Glutamatergic neuron (in vitro differentiated cells): ENCODE data around the gene CLIP3. TPM values are rescaled to one million over a fixed set of nuclear protein-coding genes. Genes with fewer than 3 reads are reported as not detected.
A peak's percentile ranks its signal among the peaks of the same experiment; 100 is the strongest.

ENCODE experiments used
- DNase-seq: peaks from one replicate; pipeline ENCODE4 v3.0.0; 2022
- H3K27ac Mint-ChIP-seq: one replicate; pipeline ENCODE4 v1.8.0; 2020; ENCODE audit warnings: mild to moderate bottlenecking, mixed read lengths, inconsistent platforms; ENCODE audit not compliant: unreplicated experiment
- H3K27me3 Mint-ChIP-seq: one replicate; pipeline ENCODE4 v1.8.0; 2020; ENCODE audit warnings: mild to moderate bottlenecking, moderate library complexity, mixed read lengths, inconsistent platforms; ENCODE audit not compliant: unreplicated experiment
- H3K36me3 Mint-ChIP-seq: one replicate; pipeline ENCODE4 v1.8.0; 2020; ENCODE audit warnings: mild to moderate bottlenecking, mixed read lengths, inconsistent platforms; ENCODE audit not compliant: unreplicated experiment
- H3K4me1 Mint-ChIP-seq: one replicate; pipeline ENCODE4 v1.8.0; 2020; ENCODE audit warnings: mild to moderate bottlenecking, low read depth, mixed read lengths, inconsistent platforms; ENCODE audit not compliant: unreplicated experiment
- H3K4me3 Mint-ChIP-seq: one replicate; pipeline ENCODE4 v1.8.0; 2020; ENCODE audit warnings: mild to moderate bottlenecking, mixed read lengths, inconsistent platforms; ENCODE audit not compliant: unreplicated experiment
- H3K9me3 Mint-ChIP-seq: one replicate; pipeline ENCODE4 v1.8.0; 2020; ENCODE audit warnings: mild to moderate bottlenecking, moderate library complexity, mixed read lengths, inconsistent platforms; ENCODE audit not compliant: unreplicated experiment
- total RNA-seq: library from RNA; stranded (reverse); fragmentation: NEBNext Ultra II Directional; extraction: Animal tissue kit (Norgen Biotek cat#: 25700); gene quantifications from one replicate; pipeline ENCODE4 v1.2.1, GENCODE V29; 2021; ENCODE audit not compliant: unreplicated experiment
- TF ChIP-seq, protein P1 (sequence below): fragments of 200-600 bp; sonication (generic); IDR thresholded peaks from one replicate; pipeline ENCODE4 v1.5.0; 2021; ENCODE audit not compliant: partially characterized antibody, unreplicated experiment

Gene CLIP3
- total RNA-seq, 1 donor from 2014 or later, result 146 TPM

- TF ChIP-seq, protein P1, sequence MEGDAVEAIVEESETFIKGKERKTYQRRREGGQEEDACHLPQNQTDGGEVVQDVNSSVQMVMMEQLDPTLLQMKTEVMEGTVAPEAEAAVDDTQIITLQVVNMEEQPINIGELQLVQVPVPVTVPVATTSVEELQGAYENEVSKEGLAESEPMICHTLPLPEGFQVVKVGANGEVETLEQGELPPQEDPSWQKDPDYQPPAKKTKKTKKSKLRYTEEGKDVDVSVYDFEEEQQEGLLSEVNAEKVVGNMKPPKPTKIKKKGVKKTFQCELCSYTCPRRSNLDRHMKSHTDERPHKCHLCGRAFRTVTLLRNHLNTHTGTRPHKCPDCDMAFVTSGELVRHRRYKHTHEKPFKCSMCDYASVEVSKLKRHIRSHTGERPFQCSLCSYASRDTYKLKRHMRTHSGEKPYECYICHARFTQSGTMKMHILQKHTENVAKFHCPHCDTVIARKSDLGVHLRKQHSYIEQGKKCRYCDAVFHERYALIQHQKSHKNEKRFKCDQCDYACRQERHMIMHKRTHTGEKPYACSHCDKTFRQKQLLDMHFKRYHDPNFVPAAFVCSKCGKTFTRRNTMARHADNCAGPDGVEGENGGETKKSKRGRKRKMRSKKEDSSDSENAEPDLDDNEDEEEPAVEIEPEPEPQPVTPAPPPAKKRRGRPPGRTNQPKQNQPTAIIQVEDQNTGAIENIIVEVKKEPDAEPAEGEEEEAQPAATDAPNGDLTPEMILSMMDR, result no peak
- DNase-seq, result no peak
- Mint-ChIP-seq H3K27me3 (peaks cover 10% of the 10 kb centered on the region), H3K36me3 (no peaks in the 10 kb centered on the region), H3K9me3 (peaks cover 2% of the 10 kb centered on the region), H3K4me3 (peak overlapping the region; percentile 91), H3K4me1 (peaks cover 9% of the 10 kb centered on the region), H3K27ac (no peak overlapping the region)
Observed at GRCh38 chr19:35996777-35997176, 35.9 kb downstream of the CLIP3 start.

DNA sequence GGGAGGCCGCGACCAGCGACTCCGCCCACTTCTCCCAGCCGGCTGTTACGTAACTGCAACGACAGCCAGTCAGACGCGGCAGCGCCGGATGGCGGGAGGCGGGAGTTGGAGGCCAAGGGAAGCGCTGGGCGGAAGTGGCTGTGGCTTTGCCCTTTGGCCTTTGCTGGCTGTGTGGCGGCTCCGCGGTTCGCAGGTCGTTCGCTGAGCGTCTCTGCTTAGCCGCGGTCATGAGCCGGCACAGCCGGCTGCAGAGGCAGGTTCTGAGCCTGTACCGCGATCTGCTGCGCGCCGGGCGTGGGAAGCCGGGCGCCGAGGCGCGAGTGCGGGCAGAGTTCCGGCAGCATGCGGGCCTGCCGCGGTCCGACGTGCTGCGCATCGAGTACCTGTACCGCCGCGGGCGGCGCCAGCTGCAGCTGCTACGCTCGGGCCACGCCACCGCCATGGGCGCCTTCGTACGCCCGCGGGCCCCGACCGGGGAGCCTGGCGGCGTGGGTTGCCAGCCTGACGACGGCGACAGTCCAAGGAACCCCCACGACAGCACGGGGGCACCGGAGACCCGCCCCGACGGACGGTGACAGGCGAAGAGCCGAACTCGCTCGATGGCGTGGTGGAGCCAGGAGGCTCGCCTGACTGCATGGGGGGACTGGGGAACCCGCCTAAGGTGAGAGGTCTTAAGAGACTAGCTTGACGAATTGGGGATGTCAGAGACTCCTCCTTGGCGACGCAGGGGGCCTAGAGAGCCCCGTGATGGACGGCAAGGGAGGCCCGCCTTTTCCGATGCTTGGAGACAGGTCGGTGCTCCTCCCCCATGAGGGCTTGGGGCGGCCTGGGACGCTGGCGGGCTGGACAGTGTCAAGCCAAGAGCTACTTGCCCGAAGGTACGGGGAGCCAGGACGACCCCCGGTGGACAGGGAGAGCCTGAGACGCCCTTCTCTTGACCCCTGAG, 37.4 kb downstream of the CLIP3 start, which contains the start of gene SDHAF1:
Gene SDHAF1 (plus strand): TSS at position 141 of the 946 bp plus-strand sequence. CDS start 87 bp downstream, at position 228.
- Mint-ChIP-seq H3K27me3 (peaks cover 10% of the 10 kb centered on the region), H3K4me3 (peak within 1 kb of the TSS; percentile 92), H3K9me3 (peaks cover 2% of the 10 kb centered on the region), H3K27ac (peak within 1 kb of the TSS; percentile 89), H3K4me1 (peaks cover 11% of the 10 kb centered on the region), H3K36me3 (no peaks in the 10 kb centered on the region)
- DNase-seq, result peak; percentile 98
- TF ChIP-seq, protein P1, result no peak

- Mint-ChIP-seq H3K4me1 (peaks cover 11% of the 10 kb centered on the region), H3K36me3 (no peaks in the 10 kb centered on the region), H3K27ac (no peak overlapping the region), H3K9me3 (peaks cover 2% of the 10 kb centered on the region), H3K4me3 (peak overlapping the region; percentile 42), H3K27me3 (peaks cover 10% of the 10 kb centered on the region)
- TF ChIP-seq, protein P1, result no peak
- DNase-seq, result no peak
Observed at GRCh38 chr19:35993923-35994598, 38.6 kb downstream of the CLIP3 start.

DNA sequence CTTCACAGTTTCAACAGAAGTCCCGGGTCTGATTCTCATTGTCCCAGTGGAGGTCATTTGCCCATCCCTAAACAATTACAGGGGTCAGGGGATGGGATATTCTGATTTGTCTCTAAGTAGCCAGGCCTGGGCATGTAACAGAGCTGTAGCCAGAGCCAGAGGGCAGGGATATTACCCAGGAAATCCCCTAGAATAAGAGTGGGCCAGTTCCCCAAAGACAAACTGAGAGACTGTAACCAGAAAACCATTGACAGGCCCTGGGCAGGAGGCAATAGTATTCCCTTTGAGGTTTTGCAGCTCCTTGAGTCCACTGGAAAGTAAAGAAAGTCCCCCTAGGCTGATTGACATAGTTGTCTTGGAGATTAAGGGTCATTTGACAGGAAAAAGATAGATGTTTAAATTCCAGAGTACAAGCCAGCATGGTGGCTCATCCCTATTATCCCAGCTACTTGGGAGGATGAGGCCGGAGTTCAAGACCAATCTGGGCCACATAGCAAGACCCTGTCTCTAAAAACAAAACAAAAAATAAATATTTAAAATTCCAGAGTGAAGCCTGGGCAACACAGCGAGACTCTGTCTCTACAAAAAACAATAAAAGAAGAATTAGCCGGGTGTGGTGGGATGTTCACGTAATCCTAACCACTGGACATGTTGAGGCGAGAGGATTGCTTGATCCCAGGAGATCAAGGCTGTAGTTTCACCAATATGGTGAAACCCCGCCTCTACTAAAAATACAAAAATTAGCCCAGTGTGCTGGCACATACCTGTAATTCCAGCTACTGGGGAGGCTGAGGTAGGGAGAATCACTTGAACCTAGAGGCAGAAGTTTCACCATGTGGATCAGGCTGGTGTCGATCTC, 39.5 kb downstream of the CLIP3 start:
- TF ChIP-seq, protein P1, result no peak
- H3K4me1 Mint-ChIP-seq, result peaks cover 11% of the 10 kb centered on the region
- peaks cover 5% of the 10 kb centered on the region for H3K9me3 Mint-ChIP-seq
- no peak overlapping the region for H3K4me3 Mint-ChIP-seq
- peaks cover 10% of the 10 kb centered on the region for H3K27me3 Mint-ChIP-seq
- peak overlapping the region; percentile 38 for H3K27ac Mint-ChIP-seq
- no peak for DNase-seq
- no peaks in the 10 kb centered on the region for H3K36me3 Mint-ChIP-seq
